Measurements from ENCODE around the gene TLE4. TPM values are rescaled to one million over a fixed set of nuclear protein-coding genes. Genes with fewer than 3 reads are reported as not detected.
"Not testable (repeated sequence)": the region's sequence is repeated elsewhere in the genome, so short reads cannot be mapped to it uniquely, and the experiment has no call there.

The TLE4 gene
- total RNA-seq, 2 donors from 2014 or later, result 19.5 to 20.9 TPM

DNA sequence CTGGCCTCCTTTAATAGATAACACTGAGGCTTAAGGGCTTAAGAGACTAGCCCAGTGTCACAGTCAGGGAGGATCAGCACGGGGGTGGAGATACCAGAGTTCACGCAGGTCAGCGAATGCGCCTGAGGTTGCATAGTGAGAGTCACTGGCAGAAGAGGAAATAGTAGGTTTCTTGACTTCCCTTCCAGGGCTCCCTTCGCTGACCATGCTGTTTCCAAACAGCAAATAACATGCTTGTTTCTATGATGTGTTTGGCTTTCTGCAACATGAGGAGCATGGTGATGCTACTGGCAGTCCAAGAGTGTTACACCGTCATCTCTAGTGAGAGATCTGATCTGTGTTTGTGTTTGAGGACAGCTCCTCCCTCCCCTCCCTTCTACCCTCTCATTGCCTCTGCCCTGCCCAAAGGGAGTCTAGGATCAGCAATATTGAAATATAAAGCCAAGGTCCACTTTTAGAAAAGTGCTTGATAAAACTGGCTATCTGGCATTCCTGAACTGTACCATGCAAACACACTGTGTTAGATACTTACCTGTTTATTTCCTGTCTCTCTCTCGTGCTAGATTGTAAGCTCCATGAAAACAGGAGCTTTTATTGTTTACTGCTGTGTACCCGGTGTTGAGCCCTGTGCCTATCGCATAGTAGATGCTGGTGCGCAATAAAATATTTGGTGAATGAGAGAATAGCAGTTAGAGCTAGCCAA, 12.3 kb downstream of the TLE4 start:
- ATAC-seq, result peak; percentile 50 to 79
- DNase-seq (ENCODE audit: low spot score in 2 of 2), result no peak
- Mint-ChIP-seq H3K27ac (no peak overlapping the region), H3K36me3 (peaks cover 6 to 7% of the 10 kb centered on the region in 2 donors), H3K9me3 (peaks cover 0 to 5% of the 10 kb centered on the region in 2 donors)

DNA sequence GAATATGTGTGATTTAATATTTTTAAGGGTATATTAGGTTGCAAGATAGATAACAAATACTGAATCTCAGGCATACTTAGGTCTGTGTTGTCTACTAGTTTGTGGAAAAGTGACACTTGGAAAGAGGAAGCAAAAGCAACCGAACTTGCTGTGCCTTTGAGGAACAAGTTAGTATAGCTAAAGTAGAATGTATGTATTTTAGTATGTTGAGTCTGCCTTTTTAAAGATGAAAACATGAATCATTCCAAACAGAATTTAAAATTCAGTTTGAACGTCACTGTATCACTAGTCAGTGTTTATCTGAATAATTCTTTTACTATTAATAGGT, 12.9 kb downstream of the TLE4 start:
- no peak for DNase-seq (ENCODE audit: low spot score in 2 of 2)
- peaks cover 0 to 5% of the 10 kb centered on the region in 2 donors for H3K9me3 Mint-ChIP-seq
- no peak for ATAC-seq
- H3K27ac Mint-ChIP-seq, result no peak overlapping the region
- H3K36me3 Mint-ChIP-seq, result peaks cover 6 to 7% of the 10 kb centered on the region in 2 donors

DNA sequence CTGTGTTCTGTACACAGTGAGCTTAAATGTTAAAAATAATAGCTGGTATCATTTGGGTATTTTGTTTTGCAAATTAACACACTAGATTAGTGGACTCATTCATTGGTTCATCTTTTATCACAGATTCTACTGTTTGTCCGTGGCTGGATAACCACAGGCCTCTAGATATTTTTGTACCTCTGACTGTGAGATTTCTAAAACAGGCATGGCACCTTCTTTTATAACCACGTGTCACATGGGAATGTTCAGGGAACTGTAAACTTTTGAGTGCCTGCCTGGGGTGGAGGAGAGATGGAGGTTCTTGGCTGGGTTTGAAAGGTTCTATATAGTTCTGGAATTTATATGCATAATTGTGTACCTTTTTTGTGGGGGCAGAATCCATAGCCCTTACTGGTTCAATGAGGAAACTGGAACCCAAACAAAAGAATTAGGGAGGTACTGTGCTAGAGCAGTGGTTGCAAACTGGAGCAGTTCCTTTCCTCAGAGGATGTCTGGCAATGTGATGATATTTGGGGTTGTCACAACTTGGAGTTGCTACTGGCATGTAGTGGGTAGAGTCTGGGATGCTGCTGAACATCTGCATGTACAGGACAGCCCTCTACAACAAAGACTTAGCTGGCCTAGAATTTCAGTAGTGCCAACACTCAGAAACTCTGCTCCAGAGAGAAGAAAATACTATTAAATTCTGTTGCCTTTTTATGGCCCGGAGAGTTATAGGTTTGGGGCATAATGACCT, 16.9 kb downstream of the TLE4 start:
- ATAC-seq (no peak), DNase-seq (ENCODE audit: low spot score in 2 of 2) (no peak)
- no peak overlapping the region for H3K27ac Mint-ChIP-seq
- peaks cover 0 to 5% of the 10 kb centered on the region in 2 donors for H3K9me3 Mint-ChIP-seq
- peaks cover 7 to 16% of the 10 kb centered on the region in 2 donors for H3K36me3 Mint-ChIP-seq

DNA sequence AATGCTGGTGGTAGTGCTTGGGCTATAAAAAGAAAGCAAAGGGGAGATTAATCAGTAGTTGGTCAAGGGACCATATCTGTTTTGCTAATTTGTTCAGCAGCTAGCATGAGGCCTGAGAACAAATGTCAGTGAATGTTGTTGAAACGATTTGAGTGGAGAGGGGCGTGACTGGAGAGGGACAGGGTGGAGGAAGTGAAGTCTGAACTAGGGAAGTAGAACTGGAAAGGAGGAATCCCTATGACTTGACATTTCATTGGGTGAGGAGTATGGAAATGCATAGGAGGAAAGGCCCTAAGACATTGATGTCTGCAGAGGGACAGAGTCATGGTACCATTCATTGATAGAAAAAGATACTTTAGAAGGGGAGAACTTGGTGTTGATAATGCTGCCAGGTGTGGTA, 19.7 kb downstream of the TLE4 start:
- Mint-ChIP-seq H3K27ac (no peak overlapping the region), H3K36me3 (peaks cover 13 to 23% of the 10 kb centered on the region in 2 donors), H3K9me3 (peaks cover 0 to 5% of the 10 kb centered on the region in 2 donors)
- no peak for DNase-seq (ENCODE audit: low spot score in 2 of 2)
- ATAC-seq, result no peak

DNA sequence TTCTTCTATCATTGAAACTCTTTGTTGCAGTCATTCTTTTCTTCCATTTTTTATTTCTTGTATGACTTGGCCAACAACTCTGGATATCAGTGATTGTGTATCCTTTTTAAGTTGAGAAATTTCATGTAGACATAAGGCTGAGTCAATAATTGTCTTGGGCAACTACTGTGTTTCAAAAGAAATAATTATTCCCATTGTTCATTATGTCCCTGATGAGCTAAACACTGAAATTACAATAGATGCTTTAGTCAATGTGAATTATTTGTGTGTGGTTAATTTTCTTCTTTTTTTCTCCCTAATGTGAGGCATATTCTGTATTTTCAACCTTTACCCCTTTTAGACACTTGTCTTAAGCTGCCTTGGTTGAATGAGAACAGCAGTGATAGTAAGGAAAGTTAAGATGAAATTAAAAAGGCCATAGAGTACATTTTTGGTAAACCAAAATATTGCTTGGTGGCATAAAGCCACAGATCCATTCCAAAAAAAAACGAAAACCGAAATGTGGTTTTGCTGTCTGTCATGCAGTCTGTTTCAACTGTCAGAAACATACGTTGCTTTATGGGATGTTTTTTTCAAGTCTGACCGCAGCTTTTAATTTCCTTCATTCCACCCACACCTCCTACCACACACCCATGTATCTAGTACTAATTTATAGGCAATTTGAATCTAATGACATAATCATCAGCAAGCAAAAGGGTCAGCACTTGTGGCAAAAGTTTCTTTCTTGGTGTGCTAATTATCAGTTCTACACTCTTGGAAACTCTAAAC, 21.1 kb downstream of the TLE4 start:
- ATAC-seq (peak; percentile 56 to 72), DNase-seq (ENCODE audit: low spot score in 2 of 2) (no peak)
- peaks cover 8 to 20% of the 10 kb centered on the region in 2 donors for H3K36me3 Mint-ChIP-seq
- no peak overlapping the region for H3K27ac Mint-ChIP-seq
- H3K9me3 Mint-ChIP-seq, result peaks cover 0 to under 1% of the 10 kb centered on the region in 2 donors

DNA sequence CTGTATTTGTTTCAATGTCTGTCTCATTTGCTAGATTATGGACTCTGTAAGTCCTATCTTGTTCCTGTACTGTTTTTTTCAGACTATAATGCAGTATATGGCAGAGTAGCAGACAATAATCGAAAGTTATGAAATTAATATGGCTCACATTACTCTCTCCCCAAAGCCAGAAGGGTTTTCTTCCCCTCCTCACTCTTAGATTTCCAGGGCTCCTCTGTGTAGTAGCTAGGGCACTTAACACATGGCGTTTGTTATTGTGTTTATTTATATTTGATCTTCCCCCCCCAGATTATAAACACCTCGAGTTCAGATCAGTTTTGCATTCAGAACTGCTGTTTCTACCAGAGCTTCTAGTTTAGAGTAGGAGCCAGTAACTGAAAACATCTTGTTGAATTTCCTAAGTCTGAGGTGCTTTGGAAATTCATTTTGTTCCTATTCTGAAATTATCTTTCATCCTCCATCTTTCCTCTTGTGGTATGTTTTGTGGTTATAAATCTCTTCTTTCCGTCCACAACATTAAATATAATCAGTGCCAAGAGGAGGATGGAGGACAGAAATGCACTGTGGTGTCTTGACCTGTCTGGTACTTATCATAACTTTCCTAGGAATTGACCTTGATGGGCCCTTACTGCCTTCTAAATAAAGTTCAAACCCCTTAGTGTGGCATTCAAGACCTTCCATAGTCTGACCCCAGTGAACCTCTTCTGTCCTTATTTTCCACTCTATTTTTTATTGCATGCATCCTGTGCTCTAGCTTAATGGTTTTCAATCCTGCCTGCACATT, 27.0 kb downstream of the TLE4 start:
- H3K9me3 Mint-ChIP-seq, result peaks cover 4 to 8% of the 10 kb centered on the region in 2 donors
- no peak for DNase-seq (ENCODE audit: low spot score in 2 of 2)
- H3K27ac Mint-ChIP-seq, result no peak overlapping the region
- no peak for ATAC-seq
- H3K36me3 Mint-ChIP-seq, result peaks cover 29 to 30% of the 10 kb centered on the region in 2 donors

DNA sequence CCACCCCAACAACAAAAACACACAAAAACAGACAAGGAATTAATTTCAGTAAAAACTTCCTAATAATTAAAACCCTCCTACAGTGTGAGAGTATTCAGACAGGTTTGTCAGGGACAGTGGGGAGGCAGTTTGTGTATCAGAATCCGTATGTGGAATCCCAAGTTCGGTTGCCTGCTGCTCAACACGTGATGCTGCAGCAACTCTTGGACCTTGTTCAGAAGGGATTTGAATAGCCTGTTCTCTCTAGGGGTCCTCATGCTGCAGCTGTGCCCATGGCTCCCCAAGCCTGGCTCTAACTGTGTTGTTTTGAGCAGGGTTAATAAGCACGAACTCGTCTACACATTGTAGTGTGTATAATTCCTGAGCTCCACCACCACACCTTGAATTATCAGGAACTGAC, 28.7 kb downstream of the TLE4 start:
- DNase-seq (ENCODE audit: low spot score in 2 of 2), result no peak
- ATAC-seq, result no peak
- H3K27ac Mint-ChIP-seq, result no peak overlapping the region
- H3K36me3 Mint-ChIP-seq, result peaks cover 22 to 24% of the 10 kb centered on the region in 2 donors
- peaks cover 4 to 8% of the 10 kb centered on the region in 2 donors for H3K9me3 Mint-ChIP-seq

DNA sequence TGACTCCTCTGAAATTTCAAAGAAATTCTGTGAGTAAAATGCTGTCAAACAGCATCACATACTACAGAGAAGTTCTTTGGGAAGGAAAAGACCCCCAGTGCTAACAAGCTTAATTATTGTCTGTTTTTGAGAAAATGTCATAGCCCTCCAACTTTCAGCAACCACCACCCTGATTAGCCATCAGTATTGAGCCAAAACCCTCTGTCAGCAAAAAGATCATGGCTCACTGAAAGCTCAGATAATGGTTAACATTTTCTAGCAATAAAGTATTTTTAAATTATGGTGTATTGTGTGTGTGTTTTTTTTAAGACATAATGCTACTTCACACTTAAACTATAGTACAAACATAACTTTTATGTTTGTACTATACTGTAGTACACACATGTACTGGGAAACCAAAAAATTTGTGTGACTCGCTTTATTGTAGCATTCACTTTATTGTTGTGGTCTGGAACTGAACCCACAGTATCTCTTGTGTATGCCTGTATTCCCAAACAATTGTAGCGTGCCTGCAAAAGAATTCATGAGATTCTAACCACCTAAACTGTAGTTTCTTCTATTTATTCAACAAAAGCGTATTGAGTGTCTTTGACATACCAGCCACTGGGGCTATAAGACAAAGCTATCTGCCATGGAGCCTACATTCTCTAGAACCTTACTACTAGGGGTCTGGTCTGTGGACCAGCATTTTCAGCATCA, 31.6 kb downstream of the TLE4 start:
- H3K27ac Mint-ChIP-seq, result no peak overlapping the region
- no peak for DNase-seq (ENCODE audit: low spot score in 2 of 2)
- ATAC-seq, result no peak
- H3K9me3 Mint-ChIP-seq, result peaks cover 4 to 17% of the 10 kb centered on the region in 2 donors
- peaks cover 35 to 38% of the 10 kb centered on the region in 2 donors for H3K36me3 Mint-ChIP-seq

DNA sequence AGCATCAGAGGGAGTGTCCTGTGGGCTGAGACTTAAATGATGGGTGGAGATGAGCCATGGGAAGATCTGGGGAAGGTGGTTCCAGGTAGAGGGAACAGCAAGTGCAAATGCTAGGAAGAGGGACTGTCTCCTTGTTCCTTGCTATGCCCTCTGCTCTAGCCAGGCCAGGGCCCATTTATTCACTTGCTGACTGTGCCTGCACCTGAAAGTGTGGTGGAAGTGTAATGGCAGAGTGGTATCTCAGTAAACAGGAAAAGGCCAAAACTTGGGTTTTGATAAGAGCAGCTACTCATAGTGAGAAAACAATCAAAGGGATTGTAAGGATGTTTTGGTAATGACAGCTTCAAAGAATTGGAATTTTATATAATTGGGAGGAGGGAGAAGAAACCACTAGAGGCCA, 32.4 kb downstream of the TLE4 start:
- no peak for ATAC-seq
- no peak for DNase-seq (ENCODE audit: low spot score in 2 of 2)
- H3K36me3 Mint-ChIP-seq, result peaks cover 30 to 35% of the 10 kb centered on the region in 2 donors
- no peak overlapping the region for H3K27ac Mint-ChIP-seq
- peaks cover 4 to 17% of the 10 kb centered on the region in 2 donors for H3K9me3 Mint-ChIP-seq

DNA sequence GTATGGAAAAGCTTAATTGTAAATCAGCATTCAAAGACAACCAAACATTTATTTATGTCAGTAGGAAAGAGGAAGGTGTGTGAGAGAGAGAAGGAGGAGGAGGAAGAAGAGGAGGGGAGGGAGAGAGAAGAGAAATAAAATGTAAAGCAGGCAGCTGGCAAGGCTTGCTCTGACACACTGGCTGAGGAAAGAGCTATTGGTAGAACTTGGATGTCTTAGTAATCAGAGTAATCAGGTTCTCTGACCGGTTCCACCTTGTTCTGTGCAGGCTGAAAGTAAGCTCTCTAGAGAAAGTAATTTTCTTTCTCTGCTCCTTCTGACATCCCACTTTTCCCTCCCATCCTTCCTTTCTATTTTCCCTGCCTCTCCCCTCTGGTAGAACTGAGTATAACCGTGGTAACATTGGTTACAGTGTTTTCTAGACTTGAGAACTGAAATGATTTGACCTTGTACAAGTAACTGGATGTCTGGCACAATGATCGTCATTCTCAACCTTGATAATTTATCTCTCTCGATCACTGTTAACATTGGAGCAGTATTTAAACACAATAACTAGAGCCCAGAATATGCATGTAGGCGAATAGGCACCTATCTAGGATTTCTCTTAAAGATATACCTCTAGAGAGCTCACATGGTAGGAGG, 33.3 kb downstream of the TLE4 start:
- ATAC-seq (no peak), DNase-seq (ENCODE audit: low spot score in 2 of 2) (no peak)

DNA sequence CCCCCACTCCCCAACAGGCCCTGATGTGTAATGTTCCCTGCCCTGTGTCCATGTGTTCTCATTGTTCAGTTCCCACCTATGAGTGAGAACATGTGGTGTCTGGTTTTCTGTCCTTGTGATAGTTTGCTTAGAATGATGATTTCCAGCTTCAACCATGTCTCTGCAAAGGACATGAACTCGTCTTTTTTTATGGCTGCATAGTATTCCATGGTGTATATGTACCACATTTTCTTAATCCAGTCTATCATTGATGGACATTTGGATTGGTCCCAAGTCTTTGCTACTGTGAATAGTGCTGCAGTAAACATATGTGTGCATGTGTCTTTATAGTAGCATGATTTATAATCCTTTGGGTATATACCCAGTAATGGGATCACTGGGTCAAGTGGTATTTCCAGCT, 34.8 kb downstream of the TLE4 start:
- Mint-ChIP-seq H3K36me3 (peaks cover 28 to 32% of the 10 kb centered on the region in 2 donors), H3K9me3 (peaks cover 3 to 16% of the 10 kb centered on the region in 2 donors)
- H3K27ac Mint-ChIP-seq; DNase-seq (ENCODE audit: low spot score in 2 of 2); ATAC-seq: not testable (repeated sequence)

More for the DNA sequence above, 33.3 kb downstream of the TLE4 start:
- Mint-ChIP-seq H3K27ac (no peak overlapping the region), H3K9me3 (peaks cover 4 to 17% of the 10 kb centered on the region in 2 donors), H3K36me3 (peaks cover 30 to 35% of the 10 kb centered on the region in 2 donors)

DNA sequence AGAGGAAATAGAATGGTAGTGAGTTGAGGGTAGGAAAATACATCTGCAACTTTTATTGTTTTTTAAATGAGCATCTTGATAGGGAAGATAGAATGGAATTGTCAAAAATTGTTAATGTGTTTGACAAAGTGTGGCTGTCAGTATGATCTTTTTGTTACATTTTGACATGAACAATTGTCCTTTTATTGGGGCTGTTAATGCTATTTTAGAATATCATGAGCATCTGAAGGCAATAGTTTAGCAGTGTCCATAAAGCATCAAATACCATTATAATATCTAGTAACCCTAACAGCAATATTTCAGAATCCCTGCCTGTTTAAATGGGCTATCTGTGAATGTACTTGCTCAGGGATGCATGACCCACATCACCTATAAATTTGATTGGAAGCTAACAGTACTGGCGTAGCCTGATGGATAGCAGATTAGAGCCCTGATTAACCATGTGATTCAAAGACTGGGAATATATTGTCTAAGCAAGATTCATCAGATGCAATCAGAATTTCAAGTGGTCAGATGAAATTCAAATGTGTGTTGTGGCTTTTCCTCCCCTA, 37.8 kb downstream of the TLE4 start:
- no peak for ATAC-seq
- H3K36me3 Mint-ChIP-seq, result peaks cover 13 to 19% of the 10 kb centered on the region in 2 donors

DNA sequence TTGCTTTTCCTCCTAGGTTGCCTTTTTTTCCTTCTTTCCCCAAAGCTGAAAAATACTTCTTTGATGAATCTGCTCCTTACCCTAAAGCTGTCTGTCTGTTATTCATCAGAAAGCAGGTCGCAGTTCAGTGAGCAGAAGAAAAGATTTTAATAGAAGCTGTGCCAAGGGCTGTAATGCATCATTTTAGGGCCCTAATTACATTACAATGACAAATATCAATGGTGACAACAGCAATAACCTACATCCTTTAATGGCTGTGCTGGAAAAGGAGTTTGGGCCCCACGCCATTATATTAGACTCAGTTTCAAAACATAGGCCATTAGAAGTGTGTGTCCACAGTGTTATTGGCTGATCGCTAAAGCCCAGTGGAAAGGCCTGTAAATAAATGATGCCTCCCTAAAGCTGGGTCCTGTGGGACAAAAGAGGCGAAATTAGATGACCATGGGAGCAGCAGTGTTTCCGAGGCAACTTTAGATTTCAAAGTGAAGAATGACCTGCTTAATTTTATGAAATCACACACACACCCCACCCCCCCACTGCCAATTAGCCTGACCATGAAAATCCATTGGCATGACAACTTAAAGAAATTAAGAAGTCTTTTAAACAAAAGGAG, 38.4 kb downstream of the TLE4 start:
- Mint-ChIP-seq H3K27ac (no peak overlapping the region), H3K36me3 (peaks cover 13 to 23% of the 10 kb centered on the region in 2 donors), H3K9me3 (peaks cover 0 to 9% of the 10 kb centered on the region in 2 donors)
- no peak for DNase-seq (ENCODE audit: low spot score in 2 of 2)
- ATAC-seq, result no peak

More for the DNA sequence above, 37.8 kb downstream of the TLE4 start:
- Mint-ChIP-seq H3K9me3 (peaks cover 0 to 9% of the 10 kb centered on the region in 2 donors), H3K27ac (no peak overlapping the region)
- no peak for DNase-seq (ENCODE audit: low spot score in 2 of 2)

DNA sequence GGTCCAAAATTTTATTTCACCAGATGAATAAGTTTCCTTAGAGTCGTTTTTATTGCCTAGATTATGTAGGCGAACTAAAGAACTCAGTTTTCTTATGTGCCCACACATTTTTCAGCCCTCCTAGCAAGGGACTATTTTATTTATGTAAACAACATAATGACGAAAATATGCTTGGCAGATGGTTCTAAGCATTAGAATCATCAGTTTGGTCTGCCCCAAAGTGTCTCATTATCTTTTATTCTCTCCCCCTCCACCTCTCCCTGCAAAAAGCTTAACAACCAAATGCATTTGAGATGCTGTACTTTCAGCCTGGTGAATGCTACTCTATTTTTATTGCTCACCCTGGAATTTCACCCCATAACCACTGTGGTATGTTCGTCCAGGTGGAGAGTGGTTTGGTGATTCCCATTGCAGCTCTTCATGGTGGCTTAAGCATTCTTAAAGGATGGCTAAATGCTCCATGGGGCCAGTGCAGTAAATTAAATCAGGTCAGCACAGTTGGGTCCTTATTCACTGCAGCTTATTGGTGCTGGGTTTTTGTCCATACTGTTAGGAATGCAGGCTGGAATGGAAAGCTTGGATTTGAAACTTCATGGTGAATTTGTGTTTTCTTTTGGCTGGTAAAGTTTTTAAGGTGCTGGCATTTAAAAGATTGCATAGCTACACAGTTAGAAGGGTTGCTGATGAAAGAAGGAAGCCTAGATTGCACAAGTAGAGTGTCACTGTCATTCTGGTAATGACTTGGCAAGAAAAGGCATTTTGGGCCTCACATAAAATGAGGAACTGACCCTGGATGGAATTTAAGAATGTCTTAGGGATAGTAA, 39.2 kb downstream of the TLE4 start:
- Mint-ChIP-seq H3K9me3 (peaks cover 0 to 9% of the 10 kb centered on the region in 2 donors), H3K27ac (no peak overlapping the region), H3K36me3 (peaks cover 13 to 23% of the 10 kb centered on the region in 2 donors)
- ATAC-seq (no peak), DNase-seq (ENCODE audit: low spot score in 2 of 2) (no peak)

Data from activated naive CD4-positive, alpha-beta T cell treated with anti-CD3 and anti-CD28 coated beads, Interleukin-2, amount 50 U/mL, for 72 hours (primary cell).